ENCODE results near the gene TOM1L1.

Gene TOM1L1

GRCh38 chr17:54898576-54898975 lies 2.1 kb upstream of the TOM1L1 start:
- DNase-seq (ENCODE audit: low read depth), result no peak

GRCh38 chr17:54899201-54899600 lies 1.5 kb upstream of the TOM1L1 start:
- no peak for DNase-seq (ENCODE audit: low read depth)

- DNase-seq (ENCODE audit: low read depth), result no peak
Measured at GRCh38 chr17:54899721-54900456, 763 bp upstream of the TOM1L1 start.

GRCh38 chr17:54901230-54901822 lies 674 bp downstream of the TOM1L1 start:
- DNase-seq (ENCODE audit: low read depth), result no peak

GRCh38 chr17:54902017-54902416 lies 1.4 kb downstream of the TOM1L1 start:
- no peak for DNase-seq (ENCODE audit: low read depth)

DNA sequence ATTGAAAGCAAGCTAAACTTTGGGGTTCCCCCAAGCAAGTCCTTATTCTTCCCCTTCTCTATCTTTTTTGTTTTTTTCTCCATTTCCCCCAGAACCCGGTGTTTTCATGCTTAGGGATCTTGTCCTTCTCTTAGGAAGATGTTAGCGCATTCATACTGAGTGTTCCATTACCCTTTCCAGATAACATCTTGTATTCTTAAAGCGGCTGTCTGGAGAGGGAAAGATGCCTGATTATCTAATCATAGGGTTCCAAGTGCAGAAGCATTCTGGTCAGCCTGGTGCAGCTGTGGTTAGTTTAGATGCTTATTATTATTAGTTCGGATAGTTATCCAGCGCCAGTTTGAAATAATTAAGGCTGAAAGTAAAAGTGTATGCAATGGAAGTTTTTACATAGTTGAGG lies 2.0 kb downstream of the TOM1L1 start:
- no peak for DNase-seq (ENCODE audit: low read depth)

GRCh38 chr17:54903375-54903774 lies 2.7 kb downstream of the TOM1L1 start:
- DNase-seq (ENCODE audit: low read depth), result no peak

DNA sequence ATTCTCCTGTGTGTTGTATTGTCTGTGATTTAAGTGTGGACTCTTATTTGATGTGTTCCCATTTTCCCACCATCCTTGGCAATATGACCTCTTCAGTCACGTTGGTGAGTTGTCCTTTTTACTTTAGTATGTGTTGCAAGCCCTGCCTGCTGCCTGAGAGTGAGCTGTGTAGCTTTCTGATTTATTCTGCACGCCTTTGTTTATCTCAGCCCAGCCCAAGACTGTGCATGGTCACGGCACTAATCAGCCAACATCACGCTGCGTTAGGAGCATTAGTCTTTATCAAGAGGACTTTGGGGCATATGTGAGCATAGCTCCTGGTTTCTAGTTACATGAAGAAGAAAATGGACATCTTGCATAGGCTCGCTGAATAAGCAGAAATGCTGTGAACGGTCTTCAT lies 6.0 kb downstream of the TOM1L1 start:
- no peak for DNase-seq (ENCODE audit: low read depth)

DNA sequence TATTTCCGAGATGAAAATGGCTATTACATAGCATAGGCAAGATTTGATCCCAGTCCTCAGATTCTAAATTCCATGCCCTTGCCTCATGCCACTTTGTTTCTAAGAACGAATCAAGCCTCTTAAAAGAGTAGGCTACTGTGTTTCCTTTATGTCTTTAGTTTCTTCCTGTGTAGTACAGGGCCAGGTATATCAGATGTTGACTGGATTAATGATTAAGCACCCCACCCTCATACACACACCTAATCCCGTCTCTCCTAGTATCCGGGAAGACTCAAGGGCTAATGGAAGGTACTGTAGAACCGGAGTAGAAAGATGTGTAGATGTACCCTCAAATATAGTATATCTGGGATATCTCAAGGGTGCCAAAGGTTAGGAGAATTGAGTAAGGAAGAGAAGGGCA lies 6.7 kb downstream of the TOM1L1 start:
- no peak for DNase-seq (ENCODE audit: low read depth)

DNA sequence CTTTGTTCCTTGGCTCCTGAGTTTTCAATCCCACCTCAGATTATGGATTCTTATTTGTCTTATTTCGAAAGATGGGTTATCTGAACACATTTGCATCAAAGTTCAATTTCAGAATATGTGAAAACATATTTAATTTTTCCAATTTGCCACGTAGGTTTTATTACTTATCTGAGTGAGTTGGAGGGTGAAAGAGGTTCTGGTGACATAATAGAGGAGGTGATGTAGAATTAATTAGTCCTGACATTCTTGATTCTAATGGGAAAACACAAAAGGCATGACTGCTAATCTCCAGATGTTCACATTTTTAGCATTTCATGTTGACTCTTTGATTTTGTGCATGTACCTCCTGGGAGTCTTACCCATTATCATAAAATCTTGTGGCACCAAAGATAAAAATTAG lies 9.1 kb downstream of the TOM1L1 start:
- DNase-seq (ENCODE audit: low read depth), result no peak

- no peak for DNase-seq (ENCODE audit: low read depth)
Measured at GRCh38 chr17:54916721-54917120, 16.1 kb downstream of the TOM1L1 start.

- DNase-seq (ENCODE audit: low read depth), result no peak
Measured at GRCh38 chr17:54919425-54919824, 18.8 kb downstream of the TOM1L1 start.

DNA sequence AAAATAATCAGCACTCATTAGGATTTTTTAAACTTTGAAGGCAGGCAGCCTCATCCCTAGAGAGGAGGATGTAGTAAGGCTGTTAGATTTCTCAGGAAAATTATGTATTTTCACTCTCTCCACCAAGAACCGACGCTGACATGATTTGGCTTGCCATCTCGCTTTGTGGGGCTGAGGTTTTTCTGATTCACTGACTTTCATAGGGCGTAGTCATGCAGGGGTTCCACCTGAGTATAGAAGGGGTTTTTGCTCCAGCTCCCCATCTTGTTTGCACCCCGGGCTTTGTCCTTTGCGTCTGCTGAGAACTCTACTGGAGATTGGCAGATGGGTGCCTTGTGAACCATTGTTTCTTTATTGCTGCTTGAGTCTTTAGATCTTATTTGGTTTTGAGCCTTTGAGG lies 20.2 kb downstream of the TOM1L1 start:
- no peak for DNase-seq (ENCODE audit: low read depth)

GRCh38 chr17:54924405-54924804 lies 23.8 kb downstream of the TOM1L1 start:
- DNase-seq (ENCODE audit: low read depth), result no peak

DNA sequence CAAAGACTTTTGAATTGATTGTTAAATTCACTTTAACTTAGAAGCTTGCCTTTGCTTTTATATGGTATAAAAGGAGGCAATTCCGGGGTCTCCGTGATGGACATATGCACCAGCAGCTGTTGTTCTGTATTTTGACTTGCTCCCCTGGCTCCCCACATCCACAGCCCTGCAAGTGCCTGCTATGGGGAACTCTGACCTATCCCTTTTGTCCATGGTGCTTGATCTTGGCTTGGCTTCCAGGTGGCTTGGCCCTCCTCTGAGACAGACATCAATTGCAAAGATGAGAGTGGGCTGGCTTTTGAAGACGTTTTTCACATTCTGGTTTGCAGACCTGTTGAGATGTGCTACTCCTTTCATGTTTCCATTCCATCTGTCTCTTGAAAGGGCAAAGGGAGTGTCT lies 26.9 kb downstream of the TOM1L1 start:
- no peak for DNase-seq (ENCODE audit: low read depth)

DNA sequence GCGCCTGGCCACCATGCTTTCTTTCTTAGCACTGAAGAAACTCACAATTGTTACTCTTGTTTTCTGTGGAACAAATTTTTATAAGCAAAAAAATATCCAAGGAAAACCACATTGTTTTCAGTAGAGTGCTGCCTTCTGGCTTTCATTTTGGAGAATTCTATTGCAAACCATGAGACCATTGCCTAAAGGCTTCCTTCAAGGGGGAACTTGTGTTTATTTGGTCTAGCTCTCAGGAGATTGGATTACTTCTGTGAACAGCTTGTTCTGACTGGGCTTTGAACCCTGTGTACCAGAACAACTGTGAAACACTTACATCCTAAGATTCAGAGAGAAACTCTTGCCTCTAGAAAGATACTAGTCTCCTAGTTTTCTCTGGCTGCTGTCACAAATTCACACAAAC lies 32.1 kb downstream of the TOM1L1 start:
- no peak for DNase-seq (ENCODE audit: low read depth)

DNA sequence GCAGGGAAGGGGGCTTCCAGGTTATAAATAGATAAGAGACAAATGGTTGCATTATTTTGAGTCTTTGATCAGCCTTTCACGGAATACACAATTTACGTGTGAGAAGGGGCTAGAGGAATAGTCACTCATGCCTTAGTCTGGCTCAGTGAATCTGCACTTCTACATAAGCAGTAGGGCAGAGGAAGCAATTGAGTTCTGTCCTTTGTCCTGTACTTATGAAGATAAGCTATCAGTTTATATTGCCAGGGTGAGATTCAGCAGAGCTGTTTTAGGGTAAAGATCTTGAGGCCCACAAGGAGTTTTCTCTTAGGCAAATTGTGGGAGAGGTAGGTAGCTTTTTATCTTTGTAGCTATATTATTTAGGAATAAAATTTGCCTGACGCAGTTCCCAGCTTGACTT lies 33.3 kb downstream of the TOM1L1 start:
- DNase-seq (ENCODE audit: low read depth), result no peak

GRCh38 chr17:54935471-54935870 lies 34.8 kb downstream of the TOM1L1 start:
- DNase-seq (ENCODE audit: low read depth), result no peak

GRCh38 chr17:54937018-54937417 lies 36.4 kb downstream of the TOM1L1 start:
- no peak for DNase-seq (ENCODE audit: low read depth)

DNA sequence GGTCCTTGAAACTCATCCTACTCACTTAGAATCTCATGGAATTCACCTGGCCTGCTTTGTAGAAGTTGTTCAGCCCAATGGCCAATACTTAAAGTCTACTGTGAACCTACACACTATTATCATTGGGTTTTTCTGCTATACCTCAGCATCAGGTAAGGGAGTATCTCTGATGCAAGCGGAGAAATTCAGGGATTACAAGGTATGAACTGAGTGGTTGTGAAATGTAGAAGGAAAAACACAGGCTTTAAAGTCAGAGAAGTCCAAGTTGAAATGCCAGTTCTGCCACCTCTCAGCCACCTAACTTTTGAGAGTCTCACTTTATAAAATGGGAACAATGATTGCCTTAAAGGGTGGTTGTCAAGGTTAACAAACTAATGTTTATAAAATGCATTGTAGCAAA lies 36.8 kb downstream of the TOM1L1 start:
- DNase-seq (ENCODE audit: low read depth), result no peak

DNA sequence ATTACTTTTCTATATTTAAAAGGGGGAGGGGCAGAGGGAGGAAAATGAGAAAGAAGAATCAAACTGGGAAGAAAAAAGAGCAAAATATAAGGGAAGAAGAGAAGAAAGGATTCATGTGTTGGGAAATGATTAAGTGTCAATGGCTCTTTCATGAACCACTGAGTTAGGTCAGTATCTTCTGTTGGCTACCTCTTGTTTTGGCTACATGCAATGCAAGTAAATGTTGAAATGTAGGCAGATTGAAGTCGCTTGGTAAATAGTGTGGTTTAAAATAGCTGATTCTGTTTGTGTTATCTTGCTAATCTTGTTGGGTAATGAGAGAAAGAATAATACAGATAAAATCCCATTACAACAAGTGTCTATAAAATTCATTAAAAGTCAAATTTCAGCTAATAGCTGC lies 40.6 kb downstream of the TOM1L1 start:
- DNase-seq (ENCODE audit: low read depth), result no peak

- DNase-seq (ENCODE audit: low read depth), result no peak
Measured at GRCh38 chr17:54944796-54945195, 44.1 kb downstream of the TOM1L1 start.

DNA sequence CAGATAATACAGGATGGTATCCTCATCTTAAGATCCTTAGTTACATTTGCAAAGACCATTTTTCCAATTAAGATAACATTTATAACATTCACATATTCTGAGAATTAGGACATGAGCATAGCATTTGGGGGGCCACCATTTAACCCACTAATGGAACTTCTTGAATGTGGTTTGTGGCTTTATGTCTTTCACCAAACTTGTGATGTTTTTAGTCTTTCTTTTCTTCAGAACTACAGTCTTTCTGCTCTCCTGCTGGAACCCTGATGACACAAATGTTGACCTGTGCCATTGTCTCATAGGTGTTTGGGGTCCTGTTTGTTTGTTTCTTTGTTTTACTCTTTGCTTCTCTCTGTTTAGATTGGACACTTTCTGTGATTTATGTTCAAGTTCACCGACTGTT lies 44.6 kb downstream of the TOM1L1 start:
- no peak for DNase-seq (ENCODE audit: low read depth)

DNA sequence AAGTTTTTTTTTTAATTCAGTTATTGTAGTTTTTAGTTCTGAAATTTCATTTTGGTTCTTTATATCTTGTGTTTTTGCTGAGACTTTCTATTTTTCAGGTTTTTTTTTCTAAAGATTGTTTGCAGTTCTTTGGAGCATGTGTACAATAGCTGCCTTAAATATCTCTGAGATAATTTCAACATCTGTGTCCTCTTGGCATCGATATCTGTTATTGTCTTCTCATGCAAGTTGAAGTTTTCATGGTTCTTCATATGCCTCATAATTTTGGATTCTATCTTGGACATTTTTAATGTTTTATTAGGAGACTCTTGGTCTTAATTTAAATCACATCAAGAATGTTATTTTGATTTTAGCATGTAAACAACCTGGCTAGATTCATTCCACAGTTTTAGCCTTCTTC lies 45.0 kb downstream of the TOM1L1 start:
- DNase-seq (ENCODE audit: low read depth), result no peak
